Suprapubic skin (tissue), 4 donors: ENCODE measurements around the gene HASPIN. TPM values are rescaled to one million over a fixed set of nuclear protein-coding genes. Genes with fewer than 3 reads are reported as not detected.

Source experiments
- DNase-seq, 2 donors: peaks; one replicate each; pipeline ENCODE4 v3.0.0-alpha.2; 2019; ENCODE audit warnings: low spot score in 2 of 2
- H3K27ac ChIP-seq: fragments of 200-600 bp; sonication (generic); one replicate; pipeline ENCODE4 v1.5.1; 2019
- H3K27me3 ChIP-seq: fragments of 200-600 bp; sonication (generic); one replicate; pipeline ENCODE4 v1.5.1; 2019
- H3K36me3 ChIP-seq: fragments of 200-600 bp; sonication (generic); one replicate; pipeline ENCODE4 v1.5.1; 2019
- H3K4me1 ChIP-seq: fragments of 200-600 bp; sonication (generic); one replicate; pipeline ENCODE4 v1.5.1; 2019
- H3K4me3 ChIP-seq: fragments of 200-600 bp; sonication (generic); one replicate; pipeline ENCODE4 v1.5.1; 2019; ENCODE audit warnings: mild to moderate bottlenecking
- H3K9me3 ChIP-seq: fragments of 200-600 bp; sonication (generic); one replicate; pipeline ENCODE4 v1.5.1; 2019
- EP300 ChIP-seq: sonication (generic); formaldehyde crosslinking; IDR thresholded peaks from one replicate; pipeline ENCODE4 v1.6.1; 2017; ENCODE audit warnings: antibody characterized with exemption
- POLR2A ChIP-seq, 2 donors: fragments of 450-650 bp; IDR thresholded peaks; one replicate each; pipeline ENCODE4 v1.6.1; 2017; ENCODE audit warnings: antibody characterized with exemption in 2 of 2, mild to moderate bottlenecking in 2 of 2, moderate library complexity in 2 of 2
- POLR2AphosphoS5 ChIP-seq, 3 donors: sonication (generic); formaldehyde crosslinking; IDR thresholded peaks; one replicate each; pipeline ENCODE4 v1.6.1; 2017; ENCODE audit warnings: antibody characterized with exemption in 3 of 3
- WGBS: methylation state at CpG from one replicate; pipeline ENCODE4 v1.1.5; 2018; 5-methylcytosine and 5-hydroxymethylcytosine counted together
- total RNA-seq, 4 donors: library from RNA; depleted of rRNA; stranded (reverse); fragments of >200 nt; gene quantifications; one replicate each; pipeline ENCODE4 v1.1.0, GENCODE V29; 2016
- TF ChIP-seq, protein P1 (sequence below), 2 donors: fragments of 200-600 bp in 1 of 2; fragments of 450-650 bp in 1 of 2; sonication (generic) in 1 of 2; IDR thresholded peaks; one replicate each; pipeline ENCODE4 v1.5.1; 2016 to 2019; ENCODE audit warnings: antibody characterized with exemption in 2 of 2, mild to moderate bottlenecking in 1 of 2, moderate library complexity in 1 of 2

HASPIN gene
- total RNA-seq, 4 donors from 2014 or later, result 0.40 to 2.1 (median 1.8) TPM

DNA sequence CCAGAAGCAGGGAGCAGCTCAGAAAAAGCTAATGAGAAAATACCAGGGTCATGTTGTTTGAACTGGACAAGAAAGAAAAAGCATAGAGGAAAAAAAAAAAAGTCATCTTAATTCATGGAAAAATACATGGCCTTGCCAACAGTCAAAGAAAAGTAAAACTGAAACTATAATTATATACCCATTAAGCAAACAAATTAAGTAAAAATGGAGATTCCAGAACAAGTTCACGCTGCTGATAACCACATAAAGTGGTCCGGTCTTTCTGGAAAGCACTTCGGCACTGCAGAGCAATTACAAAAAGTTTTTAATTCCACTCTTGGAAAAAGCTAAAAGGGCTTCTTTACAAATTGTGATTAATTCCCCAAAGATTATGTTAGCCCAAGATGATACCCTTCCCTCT, 15.3 kb upstream of the HASPIN start:
- TF ChIP-seq, protein P1, sequence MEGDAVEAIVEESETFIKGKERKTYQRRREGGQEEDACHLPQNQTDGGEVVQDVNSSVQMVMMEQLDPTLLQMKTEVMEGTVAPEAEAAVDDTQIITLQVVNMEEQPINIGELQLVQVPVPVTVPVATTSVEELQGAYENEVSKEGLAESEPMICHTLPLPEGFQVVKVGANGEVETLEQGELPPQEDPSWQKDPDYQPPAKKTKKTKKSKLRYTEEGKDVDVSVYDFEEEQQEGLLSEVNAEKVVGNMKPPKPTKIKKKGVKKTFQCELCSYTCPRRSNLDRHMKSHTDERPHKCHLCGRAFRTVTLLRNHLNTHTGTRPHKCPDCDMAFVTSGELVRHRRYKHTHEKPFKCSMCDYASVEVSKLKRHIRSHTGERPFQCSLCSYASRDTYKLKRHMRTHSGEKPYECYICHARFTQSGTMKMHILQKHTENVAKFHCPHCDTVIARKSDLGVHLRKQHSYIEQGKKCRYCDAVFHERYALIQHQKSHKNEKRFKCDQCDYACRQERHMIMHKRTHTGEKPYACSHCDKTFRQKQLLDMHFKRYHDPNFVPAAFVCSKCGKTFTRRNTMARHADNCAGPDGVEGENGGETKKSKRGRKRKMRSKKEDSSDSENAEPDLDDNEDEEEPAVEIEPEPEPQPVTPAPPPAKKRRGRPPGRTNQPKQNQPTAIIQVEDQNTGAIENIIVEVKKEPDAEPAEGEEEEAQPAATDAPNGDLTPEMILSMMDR (IDR thresholded peaks at IDR 0.05), result no peak
- no peak for TF ChIP-seq EP300
- DNase-seq, result no peak
- WGBS, result 65% methylated on average over 3 of the region's 3 CpGs
- Histone ChIP-seq H3K27me3 (no peaks in the 10 kb centered on the region), H3K9me3 (no peaks in the 10 kb centered on the region), H3K4me1 (no peaks in the 10 kb centered on the region), H3K27ac (no peak overlapping the region), H3K4me3 (no peak overlapping the region), H3K36me3 (peaks cover 16% of the 10 kb centered on the region)

DNA sequence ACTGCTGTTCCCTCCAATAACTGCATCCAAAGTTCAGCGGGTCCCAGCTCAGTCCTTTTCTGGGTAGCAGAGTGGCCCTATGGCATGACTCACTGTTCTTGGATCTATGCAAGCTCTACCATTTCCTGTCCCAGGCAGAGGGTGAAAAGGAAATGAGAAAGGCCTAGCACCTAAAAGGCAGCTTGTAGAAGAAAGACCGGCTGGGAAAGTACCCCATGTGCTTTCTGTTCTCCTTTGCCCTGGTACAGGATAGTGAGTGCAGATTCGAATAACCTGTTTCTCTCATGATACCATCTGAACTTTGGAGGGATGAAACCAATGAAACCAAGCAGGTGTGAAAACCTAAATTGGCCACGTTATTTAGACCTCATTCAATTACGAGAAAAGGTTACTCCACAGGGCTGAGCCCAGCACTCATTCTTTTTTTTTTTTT, 12.7 kb upstream of the HASPIN start:
- TF ChIP-seq POLR2A (IDR thresholded peaks at IDR 0.05) (no peak), EP300 (no peak), POLR2AphosphoS5 (IDR thresholded peaks at IDR 0.05) (no peak)
- TF ChIP-seq, protein P1 (IDR thresholded peaks at IDR 0.05), result no peak
- H3K27me3 ChIP-seq, result no peaks in the 10 kb centered on the region
- no peak overlapping the region for H3K27ac ChIP-seq
- no peak overlapping the region for H3K4me3 ChIP-seq
- H3K9me3 ChIP-seq, result no peaks in the 10 kb centered on the region
- no peak for DNase-seq
- peaks cover 42% of the 10 kb centered on the region for H3K36me3 ChIP-seq
- 57% methylated on average over 5 of the region's 5 CpGs for WGBS
- H3K4me1 ChIP-seq, result no peaks in the 10 kb centered on the region

DNA sequence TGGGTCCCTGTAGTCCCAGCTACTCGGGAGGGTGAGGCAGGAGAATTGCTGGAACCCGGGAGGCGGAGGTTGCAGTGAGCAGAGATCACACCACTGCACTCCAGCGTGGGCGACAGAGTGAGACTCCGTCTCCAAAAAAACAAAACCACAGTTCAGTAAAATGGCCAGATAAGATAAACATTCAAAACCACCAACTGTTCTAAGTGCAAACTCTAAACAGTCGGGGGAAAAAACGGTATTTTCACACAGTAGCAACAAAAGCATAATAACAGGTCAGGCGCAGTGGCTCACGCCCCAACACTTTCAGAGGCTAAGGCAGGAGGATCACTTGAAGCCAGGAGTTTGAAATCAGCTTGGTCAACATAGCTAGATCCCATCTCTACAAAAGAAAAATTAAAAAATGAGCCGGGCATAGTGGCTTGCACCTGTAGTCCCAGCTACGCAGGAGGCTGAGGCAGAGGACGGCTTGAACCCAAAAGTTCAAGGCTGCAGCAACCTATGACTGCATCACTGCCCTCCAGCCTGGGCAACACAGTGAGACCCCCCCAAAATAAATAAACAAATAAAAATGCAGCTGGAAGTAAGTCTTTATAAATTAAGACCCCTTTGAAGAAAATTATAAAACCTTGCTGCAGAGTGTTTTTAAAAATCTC, 10.8 kb upstream of the HASPIN start:
- DNase-seq, result no peak
- H3K4me3 ChIP-seq, result no peak overlapping the region
- H3K36me3 ChIP-seq, result peaks cover 61% of the 10 kb centered on the region
- no peaks in the 10 kb centered on the region for H3K27me3 ChIP-seq
- TF ChIP-seq POLR2A (IDR thresholded peaks at IDR 0.05) (no peak), EP300 (no peak), POLR2AphosphoS5 (IDR thresholded peaks at IDR 0.05) (no peak)
- TF ChIP-seq, protein P1 (IDR thresholded peaks at IDR 0.05), result no peak
- H3K9me3 ChIP-seq, result no peaks in the 10 kb centered on the region
- 78% methylated on average over 13 of the region's 13 CpGs for whole genome bisulfite sequencing
- no peak overlapping the region for H3K27ac ChIP-seq
- no peaks in the 10 kb centered on the region for H3K4me1 ChIP-seq

DNA sequence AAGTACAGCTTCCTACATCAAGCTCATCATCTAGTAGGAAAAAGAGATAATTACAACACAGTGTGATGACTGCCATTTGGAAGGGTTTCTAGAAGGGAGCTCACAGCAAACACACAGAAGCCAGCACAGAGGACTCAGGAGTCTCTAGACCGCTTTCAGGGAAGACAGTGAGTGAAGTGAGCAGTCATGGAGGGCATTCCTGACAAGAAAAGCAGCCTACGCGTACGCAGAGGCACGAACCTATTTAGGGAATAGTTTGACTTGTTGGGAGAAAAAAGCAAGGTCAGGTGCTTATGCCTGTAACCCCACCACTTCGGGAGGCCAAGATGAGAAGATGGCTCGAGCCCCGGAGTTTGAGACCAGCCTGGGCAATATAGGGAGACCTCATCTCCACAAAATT, 8.4 kb upstream of the HASPIN start:
- no peaks in the 10 kb centered on the region for H3K9me3 ChIP-seq
- no peak for DNase-seq
- no peak for TF ChIP-seq EP300
- TF ChIP-seq, protein P1 (IDR thresholded peaks at IDR 0.05), result no peak
- no peak for TF ChIP-seq POLR2AphosphoS5 (IDR thresholded peaks at IDR 0.05)
- no peak for TF ChIP-seq POLR2A (IDR thresholded peaks at IDR 0.05)
- H3K27me3 ChIP-seq, result no peaks in the 10 kb centered on the region
- H3K4me1 ChIP-seq, result peaks cover 7% of the 10 kb centered on the region
- peaks cover 74% of the 10 kb centered on the region for H3K36me3 ChIP-seq
- H3K4me3 ChIP-seq, result no peak overlapping the region
- 87% methylated on average over 8 of the region's 8 CpGs for WGBS
- H3K27ac ChIP-seq, result no peak overlapping the region

DNA sequence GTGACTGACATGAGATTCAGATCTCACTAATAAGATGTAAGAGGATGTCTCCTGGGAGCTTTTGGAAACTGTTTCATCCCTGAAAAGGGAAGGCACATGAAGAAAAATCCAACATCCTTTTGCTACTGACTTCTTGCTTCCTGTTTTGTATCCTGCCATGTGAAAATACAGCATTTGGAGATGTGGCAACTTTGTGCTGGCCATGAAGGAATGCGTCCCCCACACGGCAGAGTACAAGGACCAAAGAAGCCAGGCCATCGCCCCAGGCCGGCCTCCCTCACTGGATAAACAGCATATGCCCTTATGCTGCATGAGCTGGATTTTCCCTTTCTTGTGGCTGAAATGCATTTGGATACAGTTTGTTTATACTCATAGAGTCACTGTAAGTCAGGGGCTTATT, 5.5 kb upstream of the HASPIN start:
- no peak for DNase-seq
- Histone ChIP-seq H3K4me3 (no peak overlapping the region), H3K27me3 (no peaks in the 10 kb centered on the region), H3K9me3 (no peaks in the 10 kb centered on the region), H3K4me1 (peaks cover 22% of the 10 kb centered on the region), H3K36me3 (peaks cover 60% of the 10 kb centered on the region), H3K27ac (no peak overlapping the region)
- 84% methylated on average over 4 of the region's 4 CpGs for WGBS
- TF ChIP-seq EP300 (no peak), POLR2AphosphoS5 (IDR thresholded peaks at IDR 0.05) (no peak), POLR2A (IDR thresholded peaks at IDR 0.05) (no peak)
- TF ChIP-seq, protein P1 (IDR thresholded peaks at IDR 0.05), result no peak
